ENCODE results near the gene OASL.

Gene OASL

DNA sequence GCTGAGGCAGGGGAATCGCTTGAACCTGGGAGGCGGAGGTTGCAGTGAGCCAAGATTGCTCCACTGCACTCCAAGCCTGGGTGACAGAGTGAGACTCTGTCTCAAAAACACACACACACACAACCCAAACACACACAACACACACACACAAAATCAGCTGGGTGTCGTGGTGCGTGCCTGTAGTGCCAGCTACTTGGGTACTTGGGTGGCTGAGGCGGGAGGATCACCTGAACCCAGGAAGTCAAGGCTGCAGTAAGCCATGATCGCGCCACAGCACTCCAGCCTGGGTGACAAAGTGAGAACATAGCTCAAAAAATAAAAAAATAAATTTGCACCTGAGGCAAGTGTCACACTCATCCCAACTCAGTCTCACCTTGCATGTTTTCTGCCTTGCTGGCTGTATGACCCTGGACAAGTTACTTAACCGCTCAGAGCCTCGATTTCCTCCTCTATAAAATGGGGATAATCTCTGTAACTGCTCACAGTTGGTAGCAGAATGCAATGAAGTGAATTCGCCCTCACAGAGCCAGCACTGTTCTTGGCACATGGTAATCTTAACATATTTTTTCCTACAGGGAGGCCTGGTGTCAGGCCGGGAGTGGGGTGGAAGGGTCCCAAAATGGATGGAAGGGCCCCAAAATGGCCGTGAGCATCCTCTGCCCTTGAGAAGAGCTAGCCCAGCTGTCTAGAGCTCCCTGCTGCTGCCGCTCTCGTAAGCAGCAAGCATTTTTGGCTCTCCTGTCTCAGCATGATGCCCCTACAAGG, 61.3 kb downstream of the OASL start:
- H3K4me3 ChIP-seq (ENCODE audit: low read depth, low read length): no peak overlapping the region
- no peak for TF ChIP-seq CTCF (conservative IDR thresholded peaks at IDR 0.05; ENCODE audit: low read depth, low read length)
- DNase-seq (ENCODE audit: low read depth): no peak

DNA sequence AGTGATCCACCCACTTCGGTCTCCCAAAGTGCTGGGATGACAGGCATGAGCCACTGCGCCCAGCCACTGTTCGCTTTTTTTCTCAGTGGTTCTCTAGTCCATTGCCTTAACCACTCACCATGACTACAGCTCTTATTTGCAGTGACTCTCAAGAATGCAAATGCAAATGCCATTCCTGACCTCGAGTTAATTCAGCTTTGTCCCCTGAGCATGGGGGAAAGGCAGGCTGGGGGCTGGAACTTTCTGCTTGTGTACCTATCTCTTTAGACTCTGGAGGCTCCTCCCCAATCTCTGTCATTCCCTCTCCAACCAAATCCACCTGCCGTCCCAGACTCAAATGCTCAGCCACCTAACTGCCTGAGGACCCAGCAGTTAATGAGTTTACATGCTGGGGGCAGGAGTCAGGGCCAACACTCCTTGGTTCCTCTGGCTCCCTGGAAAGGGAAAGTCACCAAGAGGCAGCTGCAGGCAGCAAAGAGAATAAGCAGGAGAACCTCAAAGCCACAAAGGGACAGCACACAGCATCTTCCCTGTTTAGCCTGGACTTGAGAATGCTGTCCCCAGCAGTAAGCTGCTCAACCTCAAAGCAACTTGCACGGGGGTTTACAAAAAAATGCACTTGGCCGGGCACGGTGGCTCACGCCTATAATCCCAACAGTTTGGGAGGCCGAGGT, 66.0 kb downstream of the OASL start:
- no peak for TF ChIP-seq CTCF (conservative IDR thresholded peaks at IDR 0.05; ENCODE audit: low read depth, low read length)
- peak; percentile 15 for DNase-seq (ENCODE audit: low read depth)
- H3K4me3 ChIP-seq (ENCODE audit: low read depth, low read length): no peak overlapping the region

- DNase-seq (ENCODE audit: low read depth): peak; percentile 79
- no peak overlapping the region for H3K4me3 ChIP-seq (ENCODE audit: low read depth, low read length)
- peak; percentile 78 for TF ChIP-seq CTCF (conservative IDR thresholded peaks at IDR 0.05; ENCODE audit: low read depth, low read length)
Measured at GRCh38 chr12:120971299-120972180, 67.5 kb downstream of the OASL start.

DNA sequence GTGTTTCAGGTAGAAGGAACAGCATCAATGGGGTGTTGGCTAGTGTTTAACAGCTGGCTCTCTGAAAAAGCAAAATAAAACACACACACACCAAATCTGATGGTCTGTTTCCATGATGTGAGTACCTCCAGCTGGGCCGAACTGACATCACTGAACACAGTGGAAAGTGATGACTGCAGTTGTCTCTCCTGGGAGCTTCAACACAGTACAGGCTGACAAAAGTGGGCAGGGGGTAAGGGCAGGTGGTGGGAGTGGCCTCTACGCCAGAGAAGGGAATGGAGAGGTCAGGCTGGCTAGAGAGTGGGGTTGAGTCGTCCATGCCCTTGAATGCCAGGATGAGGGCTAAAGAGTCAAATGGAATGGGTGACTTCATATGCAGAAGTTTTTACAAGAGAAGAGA, 68.7 kb downstream of the OASL start:
- H3K4me3 ChIP-seq (ENCODE audit: low read depth, low read length): no peak overlapping the region
- DNase-seq (ENCODE audit: low read depth): peak; percentile 10
- TF ChIP-seq CTCF (conservative IDR thresholded peaks at IDR 0.05; ENCODE audit: low read depth, low read length): no peak
